ENCODE measurements around the gene TOLLIP. TPM values are rescaled to one million over a fixed set of nuclear protein-coding genes. Genes with fewer than 3 reads are reported as not detected.

The TOLLIP gene
- total RNA-seq, 1 donor from 2014 or later: 18.8 TPM

- FAIRE-seq: no peak
- DNase-seq (ENCODE audit: low spot score in 2 of 2): no peak
These were observed 74.0 kb downstream of the TOLLIP start for GRCh38 chr11:1235306-1235900.

- no peak for DNase-seq (ENCODE audit: low spot score in 2 of 2)
- FAIRE-seq: no peak
These were observed 74.6 kb downstream of the TOLLIP start for GRCh38 chr11:1234771-1235305.

- DNase-seq (ENCODE audit: low spot score in 2 of 2) (no peak), FAIRE-seq (no peak)
These were observed 75.2 kb downstream of the TOLLIP start for GRCh38 chr11:1234054-1234720.

GRCh38 chr11:1233351-1234053 is 75.9 kb downstream of the TOLLIP start:
- no peak for FAIRE-seq
- no peak for DNase-seq (ENCODE audit: low spot score in 2 of 2)

- FAIRE-seq (no peak), DNase-seq (ENCODE audit: low spot score in 2 of 2) (no peak)
These were observed 76.5 kb downstream of the TOLLIP start for GRCh38 chr11:1232883-1233321.

- FAIRE-seq (no peak), DNase-seq (ENCODE audit: low spot score in 2 of 2) (no peak)
These were observed 77.2 kb downstream of the TOLLIP start for GRCh38 chr11:1232021-1232882.

GRCh38 chr11:1231396-1232020 is 77.9 kb downstream of the TOLLIP start:
- FAIRE-seq (no peak), DNase-seq (ENCODE audit: low spot score in 2 of 2) (no peak)

GRCh38 chr11:1230456-1231395 is 78.7 kb downstream of the TOLLIP start:
- FAIRE-seq (no peak), DNase-seq (ENCODE audit: low spot score in 2 of 2) (no peak)

GRCh38 chr11:1230121-1230455 is 79.3 kb downstream of the TOLLIP start:
- FAIRE-seq (no peak), DNase-seq (ENCODE audit: low spot score in 2 of 2) (no peak)

- FAIRE-seq (no peak), DNase-seq (ENCODE audit: low spot score in 2 of 2) (no peak)
These were observed 79.8 kb downstream of the TOLLIP start for GRCh38 chr11:1229471-1230120.

GRCh38 chr11:1228921-1229451 is 80.4 kb downstream of the TOLLIP start:
- FAIRE-seq: no peak
- no peak for DNase-seq (ENCODE audit: low spot score in 2 of 2)

- FAIRE-seq (no peak), DNase-seq (ENCODE audit: low spot score in 2 of 2) (no peak)
These were observed 81.2 kb downstream of the TOLLIP start for GRCh38 chr11:1228101-1228821.

GRCh38 chr11:1227551-1228100 is 81.8 kb downstream of the TOLLIP start:
- FAIRE-seq: no peak
- DNase-seq (ENCODE audit: low spot score in 2 of 2): no peak

GRCh38 chr11:1226986-1227550 is 82.4 kb downstream of the TOLLIP start:
- DNase-seq (ENCODE audit: low spot score in 2 of 2) (no peak), FAIRE-seq (no peak)

GRCh38 chr11:1226226-1226985 is 83.0 kb downstream of the TOLLIP start:
- no peak for FAIRE-seq

More at GRCh38 chr11:1226226-1226985, 83.0 kb downstream of the TOLLIP start:
- DNase-seq (ENCODE audit: low spot score in 2 of 2): no peak

Measured in frontal cortex (tissue), 4 donors.